Endometrial microvascular endothelial cells (primary cell): ENCODE results near the gene HJV. TPM values are rescaled to one million over a fixed set of nuclear protein-coding genes. Genes with fewer than 3 reads are reported as not detected.

Experiments used
- in situ Hi-C: cut with HindIII; loops from 2 replicates; pipeline ENCODE4 v1.10.0; 2017; ENCODE audit warnings: low sequenced_read_pairs, low pct_unique_long_range_greater_than_20kb; ENCODE audit errors: inconsistent ontology term
- total RNA-seq: library from RNA; depleted of rRNA; stranded (reverse); fragments of >200 nt; gene quantifications from one replicate; pipeline ENCODE4 v1.2.3, GENCODE V29; 2015; ENCODE audit errors: inconsistent ontology term

HJV gene
- total RNA-seq, 1 donor from 2014 or later, result not detected

GRCh38 chr1:145980457-145980994 is 41.0 kb downstream of the HJV start:
- in situ Hi-C loops, result no loop called here

- in situ Hi-C loops, result no loop called here
These were observed 41.6 kb downstream of the HJV start for GRCh38 chr1:145979746-145980456.

- in situ Hi-C loops, result no loop called here
These were observed 42.4 kb downstream of the HJV start for GRCh38 chr1:145978854-145979745.

- in situ Hi-C loops, result no loop called here
These were observed 43.1 kb downstream of the HJV start for GRCh38 chr1:145978471-145978853.

- in situ Hi-C loops, result no loop called here
These were observed 43.8 kb downstream of the HJV start for GRCh38 chr1:145977486-145978470.

GRCh38 chr1:145977016-145977415 is 44.5 kb downstream of the HJV start:
- in situ Hi-C loops, result no loop called here

GRCh38 chr1:145975216-145975615 is 46.3 kb downstream of the HJV start:
- in situ Hi-C loops, result no loop called here

GRCh38 chr1:145974721-145975120 is 46.8 kb downstream of the HJV start:
- in situ Hi-C loops, result no loop called here

- in situ Hi-C loops, result no loop called here
These were observed 49.0 kb downstream of the HJV start for GRCh38 chr1:145972580-145972979.

Other genes with a start within 250 kb of the HJV start
- 13.0 TPM for gene RNF115, start 197.6 kb downstream of the HJV start, total RNA-seq
- 30.4 TPM for gene POLR3C, start 197.5 kb downstream of the HJV start, total RNA-seq
- gene NUDT17, start 176.1 kb downstream of the HJV start, total RNA-seq, result 5.4 TPM
- 40.0 TPM for gene PIAS3, start 162.7 kb downstream of the HJV start, total RNA-seq
- 0.93 TPM for gene ANKRD35, start 135.9 kb downstream of the HJV start, total RNA-seq
- 5.0 TPM for gene ITGA10, start 111.7 kb downstream of the HJV start, total RNA-seq
- gene PEX11B, start 103.0 kb downstream of the HJV start, total RNA-seq, result 39.3 TPM
- gene RBM8A, start 94.3 kb downstream of the HJV start, total RNA-seq, result 224 TPM
- gene LIX1L, start 63.7 kb downstream of the HJV start, total RNA-seq, result 46.2 TPM
- 0.46 TPM for gene ANKRD34A, start 57.2 kb downstream of the HJV start, total RNA-seq
- gene POLR3GL, start 57.0 kb downstream of the HJV start, total RNA-seq, result 11.2 TPM
- 60.7 TPM for gene TXNIP, start 25.2 kb downstream of the HJV start, total RNA-seq
- gene NBPF10, start 123.1 kb upstream of the HJV start, total RNA-seq, result under 0.01 TPM
- gene NOTCH2NLA, start 207.3 kb upstream of the HJV start, total RNA-seq, result 3.1 TPM